ENCODE data around the gene THBS2. TPM values are rescaled to one million over a fixed set of nuclear protein-coding genes. Genes with fewer than 3 reads are reported as not detected.

THBS2 gene
- total RNA-seq, 1 experiment from 2014 or later = not detected

DNA sequence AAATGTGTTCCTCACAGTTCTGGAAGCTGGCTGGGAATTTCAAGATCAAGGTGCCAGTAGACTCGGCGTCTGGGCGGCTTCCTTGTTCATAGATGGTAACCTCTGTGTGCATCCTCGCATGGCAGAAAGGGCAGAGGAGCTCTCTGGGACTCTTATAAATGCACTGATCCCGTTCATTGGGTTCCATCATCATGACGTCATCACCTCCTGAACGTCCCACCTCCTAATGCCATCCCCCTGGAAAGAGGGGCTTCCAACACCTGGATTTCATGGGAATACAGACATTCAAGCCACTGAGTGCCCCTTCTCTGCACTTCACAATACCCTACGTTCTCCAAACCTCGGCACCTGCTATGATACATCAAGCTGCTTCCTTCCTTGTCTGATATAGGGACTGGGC is 37.5 kb upstream of the THBS2 start:
- Histone ChIP-seq H2AFZ (no peak overlapping the region), H3F3A (ENCODE audit: insufficient read depth, low read depth) (no peaks in the 10 kb centered on the region), H3K9me3 (ENCODE audit: insufficient read depth, low read depth) (no peaks in the 10 kb centered on the region), H3K79me2 (ENCODE audit: low read depth) (no peaks in the 10 kb centered on the region), H3K36me3 (ENCODE audit: low read depth) (no peaks in the 10 kb centered on the region), H3K4me2 (no peak overlapping the region), H4K20me1 (ENCODE audit: insufficient read depth) (no peaks in the 10 kb centered on the region), H3K9me2 (ENCODE audit: insufficient read depth) (no peaks in the 10 kb centered on the region), H3K27ac (no peak overlapping the region), H3K4me3 (no peak overlapping the region), H3K4me1 (replicated peaks; ENCODE audit: insufficient read depth) (peaks cover 10% of the 10 kb centered on the region), H3K27me3 (ENCODE audit: insufficient read depth, low read depth) (peaks cover 59% of the 10 kb centered on the region)
- no peak for TF ChIP-seq EZH2 (IDR thresholded peaks at IDR 0.05; ENCODE audit: low read depth)
- TF ChIP-seq, protein P1, sequence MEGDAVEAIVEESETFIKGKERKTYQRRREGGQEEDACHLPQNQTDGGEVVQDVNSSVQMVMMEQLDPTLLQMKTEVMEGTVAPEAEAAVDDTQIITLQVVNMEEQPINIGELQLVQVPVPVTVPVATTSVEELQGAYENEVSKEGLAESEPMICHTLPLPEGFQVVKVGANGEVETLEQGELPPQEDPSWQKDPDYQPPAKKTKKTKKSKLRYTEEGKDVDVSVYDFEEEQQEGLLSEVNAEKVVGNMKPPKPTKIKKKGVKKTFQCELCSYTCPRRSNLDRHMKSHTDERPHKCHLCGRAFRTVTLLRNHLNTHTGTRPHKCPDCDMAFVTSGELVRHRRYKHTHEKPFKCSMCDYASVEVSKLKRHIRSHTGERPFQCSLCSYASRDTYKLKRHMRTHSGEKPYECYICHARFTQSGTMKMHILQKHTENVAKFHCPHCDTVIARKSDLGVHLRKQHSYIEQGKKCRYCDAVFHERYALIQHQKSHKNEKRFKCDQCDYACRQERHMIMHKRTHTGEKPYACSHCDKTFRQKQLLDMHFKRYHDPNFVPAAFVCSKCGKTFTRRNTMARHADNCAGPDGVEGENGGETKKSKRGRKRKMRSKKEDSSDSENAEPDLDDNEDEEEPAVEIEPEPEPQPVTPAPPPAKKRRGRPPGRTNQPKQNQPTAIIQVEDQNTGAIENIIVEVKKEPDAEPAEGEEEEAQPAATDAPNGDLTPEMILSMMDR (conservative IDR thresholded peaks at IDR 0.05) = no peak
- ChIA-PET POLR2A (ENCODE audit: unreplicated experiment) (no interaction called here), CTCF (no interaction called here)
- intact Hi-C loops (cut with micrococcal nuclease; ENCODE audit: unreplicated experiment) = no loop called here
- DNase-seq = no peak
- BruUV-seq (replicated peaks) = no TSS peak

DNA sequence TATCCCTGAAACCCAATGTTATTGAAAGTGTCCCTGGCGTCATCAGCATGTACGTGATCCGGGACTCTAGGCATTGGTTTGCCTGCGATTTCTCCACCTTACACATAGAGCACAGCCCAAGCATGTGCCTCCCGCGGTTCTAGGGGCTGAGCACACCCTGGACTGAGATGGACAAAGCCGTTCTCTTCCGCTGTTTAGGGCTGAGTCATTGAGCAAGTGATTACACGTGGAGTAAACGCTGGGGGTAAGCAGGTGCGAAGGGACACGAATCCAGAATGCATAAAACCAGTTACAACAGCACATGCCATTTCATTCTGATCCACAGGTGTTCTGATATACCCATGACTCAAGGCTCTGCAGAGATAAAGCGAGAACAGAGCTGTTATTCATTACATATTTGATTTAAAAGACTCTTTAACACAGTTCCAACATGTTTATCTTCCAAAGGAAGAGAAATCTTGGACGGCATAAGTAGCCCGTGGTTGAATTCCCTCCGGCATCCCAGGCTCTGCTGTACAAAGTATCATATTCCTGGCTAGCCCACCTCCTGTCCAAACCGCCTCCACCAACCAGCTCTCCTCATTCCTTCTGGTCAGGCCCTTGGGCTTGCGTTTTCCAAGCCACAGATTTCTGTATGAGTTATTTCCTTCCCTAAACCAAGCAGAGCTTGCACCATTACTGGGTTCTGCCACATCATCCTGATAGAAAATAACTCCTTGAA is 36.1 kb upstream of the THBS2 start:
- BruUV-seq (replicated peaks) = no TSS peak
- Histone ChIP-seq H4K20me1 (ENCODE audit: insufficient read depth) (no peaks in the 10 kb centered on the region), H3K4me2 (no peak overlapping the region), H3K9me2 (ENCODE audit: insufficient read depth) (no peaks in the 10 kb centered on the region), H3K4me3 (no peak overlapping the region), H3K79me2 (ENCODE audit: low read depth) (no peaks in the 10 kb centered on the region), H3K27me3 (ENCODE audit: insufficient read depth, low read depth) (peaks cover 67% of the 10 kb centered on the region), H3K4me1 (replicated peaks; ENCODE audit: insufficient read depth) (peaks cover 10% of the 10 kb centered on the region), H2AFZ (no peak overlapping the region), H3K9me3 (ENCODE audit: insufficient read depth, low read depth) (no peaks in the 10 kb centered on the region), H3F3A (ENCODE audit: insufficient read depth, low read depth) (no peaks in the 10 kb centered on the region), H3K27ac (no peak overlapping the region), H3K36me3 (ENCODE audit: low read depth) (no peaks in the 10 kb centered on the region)
- intact Hi-C loops (cut with micrococcal nuclease; ENCODE audit: unreplicated experiment) = no loop called here
- DNase-seq = no peak
- TF ChIP-seq, protein P1 (conservative IDR thresholded peaks at IDR 0.05) = no peak
- no peak for TF ChIP-seq EZH2 (IDR thresholded peaks at IDR 0.05; ENCODE audit: low read depth)
- POLR2A ChIA-PET (ENCODE audit: unreplicated experiment) = no interaction called here
- CTCF ChIA-PET = no interaction called here

DNA sequence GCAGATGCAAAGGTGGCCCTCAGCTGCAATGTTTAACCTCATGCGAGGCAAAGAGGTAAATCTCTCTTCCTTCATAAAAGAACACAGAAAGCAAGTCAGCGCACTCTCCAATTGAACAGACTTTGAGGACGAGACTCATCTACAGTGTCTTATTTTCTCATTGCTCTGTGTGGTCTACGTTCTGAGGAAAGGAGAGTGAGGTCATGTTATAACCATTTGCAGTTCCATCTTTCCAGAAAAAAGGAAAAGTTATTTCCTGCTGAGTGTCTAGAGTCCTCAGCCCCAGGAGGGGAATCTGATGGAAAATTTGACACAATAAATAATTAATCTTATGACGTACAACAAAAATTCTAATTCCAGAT is 35.6 kb upstream of the THBS2 start:
- BruUV-seq (replicated peaks) = no TSS peak
- Histone ChIP-seq H3K4me2 (no peak overlapping the region), H3K4me3 (no peak overlapping the region), H3F3A (ENCODE audit: insufficient read depth, low read depth) (no peaks in the 10 kb centered on the region), H3K27ac (no peak overlapping the region), H3K36me3 (ENCODE audit: low read depth) (no peaks in the 10 kb centered on the region), H3K9me3 (ENCODE audit: insufficient read depth, low read depth) (no peaks in the 10 kb centered on the region), H2AFZ (no peak overlapping the region), H3K9me2 (ENCODE audit: insufficient read depth) (no peaks in the 10 kb centered on the region), H3K27me3 (ENCODE audit: insufficient read depth, low read depth) (peaks cover 64% of the 10 kb centered on the region), H3K79me2 (ENCODE audit: low read depth) (no peaks in the 10 kb centered on the region), H4K20me1 (ENCODE audit: insufficient read depth) (no peaks in the 10 kb centered on the region), H3K4me1 (replicated peaks; ENCODE audit: insufficient read depth) (peaks cover 10% of the 10 kb centered on the region)
- ChIA-PET POLR2A (ENCODE audit: unreplicated experiment) (no interaction called here), CTCF (no interaction called here)
- DNase-seq = no peak
- intact Hi-C loops (cut with micrococcal nuclease; ENCODE audit: unreplicated experiment) = no loop called here
- no peak for TF ChIP-seq EZH2 (IDR thresholded peaks at IDR 0.05; ENCODE audit: low read depth)
- TF ChIP-seq, protein P1 (conservative IDR thresholded peaks at IDR 0.05) = no peak
